SK-N-MC (cell line): ENCODE data around the gene NEUROD4.
"Not testable (repeated sequence)": the region's sequence is repeated elsewhere in the genome, so short reads cannot be mapped to it uniquely, and the experiment has no call there.

Experiments
- DNase-seq: peaks from one replicate; pipeline ENCODE4 v3.0.0-alpha.2; 2011; ENCODE audit warnings: low read depth, low spot score
- H3K27ac ChIP-seq: fragments of 200-600 bp; sonication (generic); 2 replicates; pipeline ENCODE4 v1.5.1; 2016; ENCODE audit warnings: mixed run types
- H3K36me3 ChIP-seq: fragments of 200-600 bp; sonication (generic); 2 replicates; pipeline ENCODE4 v1.6.1; 2017; ENCODE audit warnings: antibody characterized with exemption, low read length, mixed read lengths; ENCODE audit not compliant: insufficient read depth
- H3K4me3 ChIP-seq: fragments of 200-600 bp; sonication (generic); 2 replicates; pipeline ENCODE4 v1.5.1; 2016
- H3K9ac ChIP-seq: fragments of 200-600 bp; sonication (generic); 2 replicates; pipeline ENCODE4 v1.8.0; 2017; ENCODE audit warnings: mixed run types, mixed read lengths; ENCODE audit not compliant: insufficient read length
- H3K9me3 ChIP-seq: fragments of 200-600 bp; sonication (generic); 2 replicates; pipeline ENCODE4 v1.6.1; 2017; ENCODE audit warnings: low read depth, mild to moderate bottlenecking, antibody characterized with exemption, low read length, moderate library complexity, mixed read lengths
- EZH2 ChIP-seq: fragments of 200-600 bp; sonication (generic); IDR thresholded peaks from one replicate; pipeline ENCODE4 v1.6.1; 2017; ENCODE audit warnings: antibody characterized with exemption
- FOXP2 ChIP-seq: optimal IDR thresholded peaks from 2 replicates; pipeline ENCODE3; 2011; ENCODE audit warnings: mild to moderate bottlenecking, moderate library complexity; ENCODE audit not compliant: insufficient read depth; ENCODE audit errors: extremely low read length, control extremely low read depth
- POLR2AphosphoS5 ChIP-seq: IDR thresholded peaks from 2 replicates; pipeline ENCODE4 v1.6.1; 2012; ENCODE audit warnings: mild to moderate bottlenecking, low read depth, low read length, borderline replicate concordance

The NEUROD4 gene

GRCh38 chr12:54981796-54982195, 38.0 kb upstream of the NEUROD4 start:
- DNase-seq: no peak
- no peak overlapping the region for H3K4me3 ChIP-seq
- H3K27ac ChIP-seq: no peak overlapping the region
- H3K9me3 ChIP-seq: no peaks in the 10 kb centered on the region
- H3K36me3 ChIP-seq: no peaks in the 10 kb centered on the region
- no peak overlapping the region for H3K9ac ChIP-seq
- TF ChIP-seq EZH2 (no peak), FOXP2 (no peak), POLR2AphosphoS5 (no peak)

GRCh38 chr12:54983536-54984101, 36.2 kb upstream of the NEUROD4 start:
- Histone ChIP-seq H3K27ac (no peak overlapping the region), H3K4me3 (no peak overlapping the region), H3K36me3 (no peaks in the 10 kb centered on the region), H3K9me3 (no peaks in the 10 kb centered on the region), H3K9ac (no peak overlapping the region)
- TF ChIP-seq EZH2 (no peak), FOXP2 (no peak), POLR2AphosphoS5 (no peak)
- DNase-seq: no peak

- no peak within 1 kb of the TSS for H3K9ac ChIP-seq
- TF ChIP-seq POLR2AphosphoS5 (no peak), EZH2 (no peak), FOXP2 (no peak)
- no peak within 1 kb of the TSS for H3K4me3 ChIP-seq
Measured at GRCh38 chr12:54984658-54985376, 35.0 kb upstream of the NEUROD4 start, which contains the start of gene TESPA1. TESPA1 (minus strand) TSS chr12:54984762; CDS start chr12:54974562, 10,200 bp downstream.

GRCh38 chr12:54986773-54987172, 33.0 kb upstream of the NEUROD4 start:
- not testable (repeated sequence) for H3K27ac ChIP-seq, H3K9me3 ChIP-seq, H3K9ac ChIP-seq, DNase-seq, H3K4me3 ChIP-seq, H3K36me3 ChIP-seq

More at GRCh38 chr12:54984658-54985376, 35.0 kb upstream of the NEUROD4 start, which contains the start of gene TESPA1:
- Histone ChIP-seq H3K36me3 (no peaks in the 10 kb centered on the region), H3K27ac (no peak within 1 kb of the TSS), H3K9me3 (no peaks in the 10 kb centered on the region)
- DNase-seq: no peak

- H3K36me3 ChIP-seq: no peaks in the 10 kb centered on the region
- H3K9ac ChIP-seq: no peak overlapping the region
- no peak for TF ChIP-seq POLR2AphosphoS5
- no peak for TF ChIP-seq EZH2
- no peak for TF ChIP-seq FOXP2
- no peak overlapping the region for H3K4me3 ChIP-seq
- H3K9me3 ChIP-seq: no peaks in the 10 kb centered on the region
- H3K27ac ChIP-seq: no peak overlapping the region
- DNase-seq: no peak
Measured at GRCh38 chr12:54987611-54988231, 32.1 kb upstream of the NEUROD4 start.

- DNase-seq: no peak
- H3K9me3 ChIP-seq: no peaks in the 10 kb centered on the region
- TF ChIP-seq FOXP2: no peak
- no peak for TF ChIP-seq EZH2
- no peak for TF ChIP-seq POLR2AphosphoS5
Measured at GRCh38 chr12:54988402-54989054, 31.2 kb upstream of the NEUROD4 start.

GRCh38 chr12:54989829-54990228, 29.9 kb upstream of the NEUROD4 start:
- no peak for DNase-seq
- TF ChIP-seq EZH2 (no peak), FOXP2 (no peak), POLR2AphosphoS5 (no peak)
- no peak overlapping the region for H3K4me3 ChIP-seq
- H3K27ac ChIP-seq: no peak overlapping the region
- no peaks in the 10 kb centered on the region for H3K36me3 ChIP-seq
- no peak overlapping the region for H3K9ac ChIP-seq
- no peaks in the 10 kb centered on the region for H3K9me3 ChIP-seq

More at GRCh38 chr12:54988402-54989054, 31.2 kb upstream of the NEUROD4 start:
- Histone ChIP-seq H3K36me3 (no peaks in the 10 kb centered on the region), H3K27ac (no peak overlapping the region), H3K9ac (no peak overlapping the region), H3K4me3 (no peak overlapping the region)
